Large intestine (tissue), 1 donor: ENCODE measurements around the gene SRGAP1. TPM values are rescaled to one million over a fixed set of nuclear protein-coding genes. Genes with fewer than 3 reads are reported as not detected.

Experiments used
- polyA plus RNA-seq: library from polyadenylated mRNA; unstranded; fragments of 120-200 nt; gene quantifications from one replicate; pipeline ENCODE4 v1.2.1, GENCODE V29; 2013

The SRGAP1 gene
- polyA plus RNA-seq, 1 donor, result 8.6 TPM

Other genes starting within 250 kb of the SRGAP1 start
- 12.6 TPM for gene DPY19L2, start 176.2 kb upstream of the SRGAP1 start, polyA plus RNA-seq
- 21.5 TPM for gene RXYLT1, start 64.8 kb upstream of the SRGAP1 start, polyA plus RNA-seq